HEK293T (cell line): Measurements from ENCODE around the gene BASP1.

Source experiments
- ELF4 ChIP-seq: fragments of 450-650 bp; IDR thresholded peaks from 2 replicates; pipeline ENCODE4 v1.6.1; 2017; ENCODE audit warnings: antibody characterized with exemption
- SP1 ChIP-seq: fragments of 450-650 bp; IDR thresholded peaks from 2 replicates; pipeline ENCODE4 v1.6.1; 2017

DNA sequence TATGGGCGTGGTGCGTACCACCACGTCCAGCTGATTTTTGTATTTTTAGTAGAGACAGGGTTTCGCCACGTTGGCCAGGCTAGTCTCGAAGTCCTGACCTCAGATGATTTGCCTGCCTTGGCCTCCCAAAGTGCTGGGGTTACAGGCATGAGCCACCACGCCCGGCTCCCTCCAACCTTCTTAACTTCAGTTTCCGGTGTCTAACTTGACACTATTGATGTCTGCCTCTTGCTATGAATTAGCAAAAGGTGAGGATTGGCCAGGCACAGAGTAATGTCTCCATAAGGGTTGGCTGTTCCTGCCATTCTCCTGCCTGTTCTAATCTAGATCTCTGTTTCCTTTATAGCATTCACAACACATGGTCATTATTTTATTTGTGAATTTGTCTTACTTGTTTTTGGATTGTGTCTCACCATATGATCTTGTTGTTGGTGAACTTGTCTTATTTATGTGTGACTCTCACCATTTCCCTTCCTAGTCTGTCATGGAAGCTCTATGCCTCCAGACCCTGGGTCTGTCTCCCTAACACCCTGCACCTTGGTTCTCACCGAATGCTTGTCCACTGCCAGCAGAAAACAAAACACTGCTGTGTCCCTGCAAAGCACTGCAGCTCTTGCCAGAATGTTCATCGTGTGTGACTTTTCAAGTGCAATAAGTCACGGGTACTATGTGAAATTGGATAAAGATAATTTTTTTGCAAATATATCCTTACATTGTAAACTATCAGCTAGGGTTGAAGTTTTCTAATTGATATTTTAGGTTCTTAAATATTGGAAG lies 26.0 kb downstream of the BASP1 start:
- TF ChIP-seq ELF4 = no peak
- no peak for TF ChIP-seq SP1
